Spleen (tissue), 11 donors: Measurements from ENCODE around the gene PPP1R14B. TPM values are rescaled to one million over a fixed set of nuclear protein-coding genes. Genes with fewer than 3 reads are reported as not detected.

ENCODE experiments used
- DNase-seq: peaks from one replicate; pipeline ENCODE4 v3.0.0-alpha.2; 2020
- H3K27ac ChIP-seq, 8 donors: fragments of 200-600 bp; sonication (generic) in 7 of 8; 1 replicate in 4 of 8; 2 replicates in 4 of 8; pipeline versions ENCODE4 v1.5.0 to v1.8.0; 2016 to 2021; ENCODE audit warnings: inconsistent platforms in 4 of 8, mild to moderate bottlenecking in 4 of 8, moderate library complexity in 1 of 8
- H3K27me3 ChIP-seq, 7 donors: fragments of 200-600 bp; sonication (generic) in 6 of 7; replicated peaks in 1 of 7; 1 replicate in 4 of 7; 2 replicates in 3 of 7; pipeline versions ENCODE4 v1.5.0 to v1.8.0; 2016 to 2021; ENCODE audit warnings: inconsistent platforms in 3 of 7, mild to moderate bottlenecking in 1 of 7
- H3K36me3 ChIP-seq, 6 donors: fragments of 200-600 bp; sonication (generic) in 5 of 6; 1 replicate in 4 of 6; 2 replicates in 2 of 6; pipeline versions ENCODE4 v1.5.0 to v1.8.0; 2016 to 2021; ENCODE audit warnings: inconsistent platforms in 2 of 6
- H3K4me1 ChIP-seq, 6 donors: fragments of 200-600 bp; sonication (generic) in 5 of 6; 1 replicate in 3 of 6; 2 replicates in 3 of 6; pipeline versions ENCODE4 v1.5.0 to v1.8.0; 2016 to 2021; ENCODE audit warnings: inconsistent platforms in 3 of 6
- H3K4me3 ChIP-seq, 8 donors: fragments of 200-600 bp; sonication (generic) in 7 of 8; 1 replicate in 4 of 8; 2 replicates in 4 of 8; pipeline versions ENCODE4 v1.5.0 to v1.8.0; 2016 to 2021; ENCODE audit warnings: inconsistent platforms in 4 of 8, mild to moderate bottlenecking in 4 of 8, moderate library complexity in 2 of 8
- H3K9me3 ChIP-seq, 8 donors: fragments of 200-600 bp; sonication (generic) in 7 of 8; 1 replicate in 4 of 8; 2 replicates in 4 of 8; pipeline versions ENCODE4 v1.5.0 to v1.8.0; 2016 to 2021; ENCODE audit warnings: inconsistent platforms in 4 of 8
- CTCF ChIP-seq, 11 experiments: fragments of 200-600 bp in 7 of 11; fragments of 450-650 bp in 4 of 11; sonication (generic) in 4 of 11; IDR thresholded peaks in 8 of 11; conservative IDR thresholded peaks in 3 of 11; 1 replicate in 7 of 11; 2 replicates in 4 of 11; pipeline versions ENCODE4 v1.4.0 to v1.8.0; 2016 to 2021; ENCODE audit warnings: antibody characterized with exemption in 11 of 11, inconsistent platforms in 4 of 11, mild to moderate bottlenecking in 1 of 11
- POLR2A ChIP-seq, 3 donors: fragments of 450-650 bp; IDR thresholded peaks; one replicate each; pipeline ENCODE4 v1.5.1; 2017; ENCODE audit warnings: antibody characterized with exemption in 3 of 3, mild to moderate bottlenecking in 1 of 3
- POLR2AphosphoS5 ChIP-seq, 3 donors: sonication (generic); formaldehyde crosslinking; IDR thresholded peaks; one replicate each; pipeline ENCODE4 v1.5.1; 2017; ENCODE audit warnings: antibody characterized with exemption in 3 of 3
- WGBS, 5 donors: extraction: QIAGEN DNeasy Blood & Tissue Kit in 3 of 5; methylation state at CpG; one replicate each; pipeline versions ENCODE4 v1.1.5 to v1.1.7; 2013 to 2018; 5-methylcytosine and 5-hydroxymethylcytosine counted together
- intact Hi-C: fragments of 100-400 bp; cut with DNase I; formaldehyde crosslinking; loops from one replicate; pipeline ENCODE4 v1.15.0; 2023; ENCODE audit warnings: low total_unique reads
- polyA plus RNA-seq, 3 donors: library from polyadenylated mRNA; stranded (reverse); fragments of 200-250 nt; gene quantifications; one replicate each; pipeline ENCODE4 v1.2.1, GENCODE V29; 2013
- total RNA-seq, 7 donors: library from RNA; depleted of rRNA in 3 of 7; stranded (reverse); fragments of >200 nt in 3 of 7; fragmentation: NEBNext Ultra II Directional in 4 of 7; extraction: Animal tissue kit (Norgen Biotek cat#: 25700) in 4 of 7; gene quantifications; one replicate each; pipeline versions ENCODE4 v1.1.0 to v1.2.1, GENCODE V29; 2016 to 2021
- donor health status: healthy with polysubstance abuse.
- donor health status: DM: no; HTN: no; CAD: no; lungs with moderate emphysema.
- donor health status: DM: no; HTN: no; CAD: no.
- donor health status: Bipolar disorder and iron deficiency.
- donor health status: healthy.
- donor health status: DM: no; HTN: no; CAD: no.
- donor health status: DM: yes; HTN: yes; CAD: no.

The PPP1R14B gene
- total and polyA plus RNA-seq, 10 donors: 47.6 to 190 (median 83.6) TPM

DNA sequence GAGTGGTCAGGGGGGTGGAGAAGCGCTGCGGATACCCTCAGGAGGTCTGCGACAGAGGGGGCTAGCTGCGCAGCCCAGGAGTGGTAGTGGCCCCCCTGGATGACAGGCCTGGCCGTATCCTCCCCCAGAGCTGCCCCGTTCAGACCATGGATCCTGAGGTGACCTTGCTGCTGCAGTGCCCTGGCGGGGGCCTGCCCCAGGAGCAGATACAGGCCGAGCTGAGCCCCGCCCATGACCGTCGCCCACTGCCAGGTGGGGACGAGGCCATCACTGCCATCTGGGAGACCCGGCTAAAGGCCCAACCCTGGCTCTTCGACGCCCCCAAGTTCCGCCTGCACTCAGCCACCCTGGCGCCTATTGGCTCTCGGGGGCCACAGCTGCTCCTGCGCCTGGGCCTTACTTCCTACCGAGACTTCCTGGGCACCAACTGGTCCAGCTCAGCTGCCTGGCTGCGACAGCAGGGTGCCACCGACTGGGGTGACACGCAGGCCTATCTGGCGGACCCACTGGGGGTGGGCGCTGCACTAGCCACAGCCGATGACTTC, 20.2 kb downstream of the PPP1R14B start:
- peaks cover 42 to 95% (median 74%) of the 10 kb centered on the region in 6 donors for H3K4me1 ChIP-seq
- peak; percentile 94 for DNase-seq
- TF ChIP-seq POLR2AphosphoS5 (IDR thresholded peaks at IDR 0.05): peak; percentile 69 to 78 (median 76)
- TF ChIP-seq CTCF (IDR thresholded peaks at IDR 0.05 in 8 of 11, conservative IDR thresholded peaks at IDR 0.05 in 3 of 11): peak in 1 of 11 experiments; percentile 6
- TF ChIP-seq POLR2A (IDR thresholded peaks at IDR 0.05): no peak
- intact Hi-C loops: no loop called here
- peak overlapping the region; percentile 72 to 97 (median 75) for H3K4me3 ChIP-seq
- no peaks in the 10 kb centered on the region for H3K9me3 ChIP-seq
- H3K36me3 ChIP-seq: peaks cover 0 to 38% (median 18%) of the 10 kb centered on the region in 6 donors
- 0 to 4% (median 3%) methylated on average over 2 to 26 of the region's 26 CpGs for WGBS, 5 donors
- no peaks in the 10 kb centered on the region for H3K27me3 ChIP-seq
- H3K27ac ChIP-seq: peak overlapping the region; percentile 89 to 98 (median 94)

DNA sequence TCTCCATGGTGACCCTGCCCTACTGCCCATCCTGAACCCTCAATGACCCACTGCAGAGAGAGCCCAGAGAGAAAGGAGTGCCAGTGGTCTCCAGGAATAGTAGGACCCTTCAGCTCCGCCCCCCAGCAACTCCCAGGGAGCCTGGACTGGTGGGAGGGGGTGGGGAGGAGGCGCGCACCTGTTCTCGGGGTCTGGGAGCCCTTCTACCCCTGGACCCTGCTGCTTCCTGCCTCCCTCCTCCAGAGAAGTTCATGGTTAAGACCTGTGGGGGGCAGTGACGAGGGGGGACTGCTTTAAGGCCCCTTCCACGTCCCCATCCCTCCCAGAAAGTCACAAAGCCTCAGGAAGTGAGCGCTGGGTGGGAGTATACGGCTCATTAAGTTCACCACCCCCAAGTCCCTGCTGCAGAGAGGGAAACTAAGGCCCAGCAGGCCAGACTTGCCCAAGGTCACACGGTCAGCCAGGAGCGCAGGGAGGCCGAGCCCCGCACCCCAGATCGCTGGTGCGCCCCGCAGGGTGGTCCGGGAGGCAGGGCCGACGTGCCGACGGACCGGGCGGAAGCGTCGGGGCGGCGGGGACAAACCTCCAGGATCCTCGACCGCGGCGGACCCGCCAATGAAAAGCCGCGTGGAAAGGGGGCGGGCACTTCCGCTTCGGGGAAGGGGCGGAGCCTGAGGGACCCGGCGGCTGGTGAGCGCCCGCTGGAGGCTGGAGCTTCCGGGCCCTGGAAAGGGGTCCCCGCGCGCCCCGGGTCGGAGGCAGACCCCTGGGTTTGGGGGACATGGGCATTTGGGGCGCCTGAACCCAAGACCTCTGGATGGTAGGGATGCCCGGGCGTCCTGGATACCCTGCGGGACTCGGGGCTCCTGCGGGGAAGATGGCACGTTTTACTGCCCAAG, 20.9 kb downstream of the PPP1R14B start, which contains the start of the genes NUDT22 and TRPT1:
NUDT22 (plus strand) TSS at position 667 of the 899 bp plus-strand sequence. CDS start 379 bp downstream, outside the sequence.
TRPT1 (minus strand) TSS at position 579 of the 899 bp plus-strand sequence; CDS start at position 253, 326 bp downstream.
- peaks cover 0 to 45% (median 26%) of the 10 kb centered on the region in 6 donors for H3K36me3 ChIP-seq
- TF ChIP-seq POLR2A (IDR thresholded peaks at IDR 0.05): peak; percentile 9 to 79 (median 66)
- TF ChIP-seq CTCF (IDR thresholded peaks at IDR 0.05 in 8 of 11, conservative IDR thresholded peaks at IDR 0.05 in 3 of 11): peak in 6 of 11 experiments; percentile 5 to 43 (median 14)
- peak; percentile 93 to 96 (median 93) for TF ChIP-seq POLR2AphosphoS5 (IDR thresholded peaks at IDR 0.05)
- H3K9me3 ChIP-seq: no peaks in the 10 kb centered on the region
- peaks cover 36 to 92% (median 66%) of the 10 kb centered on the region in 6 donors for H3K4me1 ChIP-seq
- H3K27me3 ChIP-seq: no peaks in the 10 kb centered on the region
- intact Hi-C loops: no loop called here
- peak within 1 kb of the TSS; percentile 89 to 98 (median 94) for H3K27ac ChIP-seq
- DNase-seq: peak; percentile 98
- H3K4me3 ChIP-seq: peak within 1 kb of the TSS; percentile 72 to 97 (median 75)
- 0 to 2% (median 1%) methylated on average over 23 to 54 of the region's 54 CpGs for whole genome bisulfite sequencing, 5 donors

- DNase-seq: peak; percentile 84
- Histone ChIP-seq H3K4me3 (peak overlapping the region; percentile 72 to 97 (median 75)), H3K27me3 (no peaks in the 10 kb centered on the region), H3K9me3 (no peaks in the 10 kb centered on the region), H3K27ac (peak overlapping the region in 7 of 8 donors; percentile 89 to 98 (median 94)), H3K36me3 (peaks cover 0 to 54% (median 34%) of the 10 kb centered on the region in 6 donors), H3K4me1 (peaks cover 34 to 91% (median 63%) of the 10 kb centered on the region in 6 donors)
- intact Hi-C loops: no loop called here
- TF ChIP-seq POLR2A (IDR thresholded peaks at IDR 0.05) (no peak), CTCF (IDR thresholded peaks at IDR 0.05 in 8 of 11, conservative IDR thresholded peaks at IDR 0.05 in 3 of 11) (peak in 1 of 11 experiments; percentile 2), POLR2AphosphoS5 (IDR thresholded peaks at IDR 0.05) (peak; percentile 44 to 77 (median 58))
- WGBS, 5 donors: 60 to 91% (median 62%) methylated on average over 9 to 22 of the region's 22 CpGs
Observed at GRCh38 chr11:64224891-64225607, 21.7 kb downstream of the PPP1R14B start.
